Hepatocyte (in vitro differentiated cells): ENCODE results near the gene PRKCZ. TPM values are rescaled to one million over a fixed set of nuclear protein-coding genes. Genes with fewer than 3 reads are reported as not detected.

Experiments
- DNase-seq: peaks from one replicate; pipeline ENCODE4 v3.0.0-alpha.2; 2016; ENCODE audit warnings: low spot score
- H2AFZ ChIP-seq: fragments of 200-600 bp; sonication (generic); 2 replicates; pipeline ENCODE4 v1.6.0; 2016; ENCODE audit warnings: antibody characterized with exemption, mild to moderate bottlenecking
- H3K27ac ChIP-seq: fragments of 200-600 bp; sonication (generic); 2 replicates; pipeline ENCODE4 v1.5.1; 2016; ENCODE audit warnings: mild to moderate bottlenecking
- H3K27me3 ChIP-seq: fragments of 200-600 bp; sonication (generic); 2 replicates; pipeline ENCODE4 v1.6.1; 2016
- H3K36me3 ChIP-seq: fragments of 200-600 bp; sonication (generic); replicated peaks from 2 replicates; pipeline ENCODE4 v1.5.1; 2016; ENCODE audit warnings: low read depth; ENCODE audit not compliant: insufficient read depth
- H3K4me1 ChIP-seq: fragments of 200-600 bp; sonication (generic); 2 replicates; pipeline ENCODE4 v1.5.1; 2016; ENCODE audit warnings: mild to moderate bottlenecking, moderate library complexity; ENCODE audit not compliant: insufficient read depth
- H3K4me2 ChIP-seq: fragments of 200-600 bp; sonication (generic); 2 replicates; pipeline ENCODE4 v1.6.0; 2016
- H3K4me3 ChIP-seq: fragments of 200-600 bp; sonication (generic); 2 replicates; pipeline ENCODE4 v1.5.1; 2016; ENCODE audit warnings: mild to moderate bottlenecking
- H3K79me2 ChIP-seq: fragments of 200-600 bp; sonication (generic); 2 replicates; pipeline ENCODE4 v1.6.0; 2017; ENCODE audit warnings: mild to moderate bottlenecking
- H3K9me2 ChIP-seq: fragments of 200-600 bp; sonication (generic); replicated peaks from 2 replicates; pipeline ENCODE4 v1.6.0; 2017; ENCODE audit warnings: mild to moderate bottlenecking; ENCODE audit not compliant: insufficient read depth
- H3K9me3 ChIP-seq: fragments of 200-600 bp; sonication (generic); 2 replicates; pipeline ENCODE4 v1.5.1; 2016; ENCODE audit warnings: low read depth, mild to moderate bottlenecking
- H4K20me1 ChIP-seq: fragments of 200-600 bp; sonication (generic); 2 replicates; pipeline ENCODE4 v1.6.0; 2016; ENCODE audit warnings: mild to moderate bottlenecking; ENCODE audit not compliant: insufficient read depth, poor library complexity, severe bottlenecking
- CTCF ChIP-seq: fragments of 200-600 bp; sonication (generic); IDR thresholded peaks from 2 replicates; pipeline ENCODE4 v1.5.1; 2016; ENCODE audit warnings: antibody characterized with exemption, mild to moderate bottlenecking; ENCODE audit not compliant: poor library complexity
- EZH2 ChIP-seq: fragments of 200-600 bp; sonication (generic); IDR thresholded peaks from 2 replicates; pipeline ENCODE4 v1.6.1; 2016; ENCODE audit warnings: antibody characterized with exemption, mild to moderate bottlenecking, borderline replicate concordance
- EZH2phosphoT487 ChIP-seq: fragments of 200-600 bp; sonication (generic); IDR thresholded peaks from one replicate; pipeline ENCODE4 v1.6.1; 2018; ENCODE audit warnings: antibody characterized with exemption, mild to moderate bottlenecking, low read depth, moderate library complexity; ENCODE audit not compliant: unreplicated experiment, severe bottlenecking
- WGBS: methylation state at CpG from one replicate; pipeline ENCODE4 v1.1.6; 2016; ENCODE audit warnings: low lambda C conversion rate; ENCODE audit errors: missing lambda C conversion rate; 5-methylcytosine and 5-hydroxymethylcytosine counted together
- polyA plus RNA-seq: library from polyadenylated mRNA; unstranded; fragments of >200 nt; fragmentation: Nextera tagmentation; extraction: Ambion mirVana; gene quantifications from 2 replicates; pipeline ENCODE4 v1.2.1, GENCODE V29; 2016
- total RNA-seq: library from RNA; depleted of rRNA; stranded (reverse); fragments of >200 nt; gene quantifications from 2 replicates; pipeline ENCODE4 v1.2.3, GENCODE V29; 2014

Gene PRKCZ
- total and polyA plus RNA-seq, 2 experiments from 2014 or later: 41.0 to 52.3 TPM

DNA sequence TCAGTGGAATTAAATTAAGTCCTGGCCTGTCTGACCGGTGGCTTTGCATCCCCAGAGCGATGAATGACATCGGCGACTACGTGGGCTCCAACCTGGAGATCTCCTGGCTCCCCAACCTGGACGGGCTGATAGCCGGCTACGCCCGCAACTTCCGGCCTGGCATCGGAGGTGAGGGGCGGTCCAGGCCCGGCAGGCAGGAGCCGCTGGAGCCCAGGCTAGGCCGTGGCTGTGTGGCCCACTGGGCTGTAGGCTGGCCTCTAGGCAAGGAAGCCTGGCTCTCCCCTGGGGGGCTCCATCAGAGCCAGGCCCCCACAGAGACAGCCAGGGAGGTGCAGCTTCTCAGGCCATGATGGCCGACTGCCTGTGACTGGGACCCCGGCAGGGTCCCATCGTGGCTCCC, 25.3 kb upstream of the PRKCZ start:
- Histone ChIP-seq H3K4me3 (no peak overlapping the region), H3K4me2 (no peak overlapping the region), H3K27me3 (peaks cover 25% of the 10 kb centered on the region), H3K9me2 (no peaks in the 10 kb centered on the region), H2AFZ (no peak overlapping the region), H3K4me1 (no peaks in the 10 kb centered on the region), H3K79me2 (no peaks in the 10 kb centered on the region), H3K36me3 (no peaks in the 10 kb centered on the region), H3K27ac (no peak overlapping the region), H3K9me3 (no peaks in the 10 kb centered on the region), H4K20me1 (peaks cover under 1% of the 10 kb centered on the region)
- 88% methylated on average over 18 of the region's 18 CpGs for WGBS
- DNase-seq: no peak
- TF ChIP-seq EZH2phosphoT487 (no peak), CTCF (no peak), EZH2 (no peak)

GRCh38 chr1:2025491-2025981, 24.7 kb upstream of the PRKCZ start:
- TF ChIP-seq EZH2 (no peak), EZH2phosphoT487 (no peak), CTCF (no peak)

DNA sequence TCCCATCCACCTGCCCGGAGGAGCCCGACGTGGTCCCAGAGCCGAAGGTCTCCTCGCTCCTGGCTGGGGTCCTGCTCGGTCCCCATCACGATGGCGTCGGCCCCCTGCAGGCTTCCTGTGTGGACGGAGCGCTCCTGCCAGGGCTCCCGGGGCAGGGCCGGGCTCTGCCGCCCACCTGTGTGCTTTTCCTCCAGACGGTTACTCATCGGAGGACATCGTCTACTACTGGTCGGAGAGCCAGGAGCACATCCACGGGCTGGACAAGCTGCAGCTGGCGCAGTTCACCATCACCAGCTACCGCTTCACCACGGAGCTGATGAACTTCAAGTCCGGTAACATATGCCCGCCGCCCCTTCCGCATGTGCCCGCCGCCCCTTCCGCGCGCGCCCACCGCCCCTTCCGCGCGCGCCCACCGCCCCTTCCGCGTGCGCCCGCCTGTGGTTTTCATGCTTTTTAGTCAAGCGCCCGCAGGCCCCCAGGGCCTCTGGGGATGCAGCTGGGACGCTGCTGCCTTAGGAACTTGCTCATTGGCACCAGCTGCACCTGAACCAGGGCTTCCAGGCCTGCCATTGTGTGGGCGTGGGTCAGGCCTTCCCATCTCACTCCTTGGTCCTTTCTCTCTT, 22.1 kb upstream of the PRKCZ start:
- H3K79me2 ChIP-seq: no peaks in the 10 kb centered on the region
- H3K9me3 ChIP-seq: no peaks in the 10 kb centered on the region
- H3K4me2 ChIP-seq: no peak overlapping the region
- no peaks in the 10 kb centered on the region for H3K36me3 ChIP-seq
- DNase-seq: no peak
- no peak overlapping the region for H3K4me3 ChIP-seq
- WGBS: 96% methylated on average over 40 of the region's 46 CpGs
- H3K4me1 ChIP-seq: no peaks in the 10 kb centered on the region
- TF ChIP-seq EZH2: no peak
- no peak for TF ChIP-seq CTCF
- no peak for TF ChIP-seq EZH2phosphoT487
- H2AFZ ChIP-seq: no peak overlapping the region
- H3K27ac ChIP-seq: no peak overlapping the region
- H3K9me2 ChIP-seq: no peaks in the 10 kb centered on the region
- H4K20me1 ChIP-seq: no peaks in the 10 kb centered on the region
- H3K27me3 ChIP-seq: no peaks in the 10 kb centered on the region

More at GRCh38 chr1:2025491-2025981, 24.7 kb upstream of the PRKCZ start:
- Histone ChIP-seq H3K4me2 (no peak overlapping the region), H2AFZ (no peak overlapping the region), H3K9me2 (no peaks in the 10 kb centered on the region), H3K79me2 (no peaks in the 10 kb centered on the region), H3K4me1 (no peaks in the 10 kb centered on the region), H3K9me3 (no peaks in the 10 kb centered on the region), H3K36me3 (no peaks in the 10 kb centered on the region), H3K4me3 (no peak overlapping the region), H3K27me3 (peaks cover 19% of the 10 kb centered on the region), H4K20me1 (no peaks in the 10 kb centered on the region), H3K27ac (no peak overlapping the region)
- 90% methylated on average over 39 of the region's 39 CpGs for WGBS
- DNase-seq: no peak
